GM19328 (cell line): Measurements from ENCODE around the gene SLC15A1.
"Not testable (repeated sequence)": the region's sequence is repeated elsewhere in the genome, so short reads cannot be mapped to it uniquely, and the experiment has no call there.

Source experiments
- ATAC-seq: cut with Tn5 transposase; IDR thresholded peaks from one replicate; pipeline ENCODE4 v1.9.1; 2021; ENCODE audit warnings: mild to moderate bottlenecking, moderate library complexity; ENCODE audit not compliant: unreplicated experiment

Gene SLC15A1

GRCh38 chr13:98664510-98664909 is 88.0 kb downstream of the SLC15A1 start:
- ATAC-seq, result no peak

GRCh38 chr13:98664047-98664446 is 88.4 kb downstream of the SLC15A1 start:
- no peak for ATAC-seq

GRCh38 chr13:98658131-98658530 is 94.3 kb downstream of the SLC15A1 start:
- ATAC-seq, result no peak

GRCh38 chr13:98657506-98658085 is 94.9 kb downstream of the SLC15A1 start:
- no peak for ATAC-seq

GRCh38 chr13:98656223-98656622 is 96.2 kb downstream of the SLC15A1 start:
- no peak for ATAC-seq

- peak; percentile 91 for ATAC-seq
These were observed 98.9 kb downstream of the SLC15A1 start for GRCh38 chr13:98653463-98653985.

GRCh38 chr13:98652721-98653462 is 99.6 kb downstream of the SLC15A1 start:
- ATAC-seq, result peak; percentile 33

GRCh38 chr13:98652276-98652675 is 100.2 kb downstream of the SLC15A1 start:
- no peak for ATAC-seq

- ATAC-seq, result no peak
These were observed 100.7 kb downstream of the SLC15A1 start for GRCh38 chr13:98651744-98652143.

GRCh38 chr13:98650396-98651107 is 101.9 kb downstream of the SLC15A1 start:
- no peak for ATAC-seq

GRCh38 chr13:98649861-98650260 is 102.6 kb downstream of the SLC15A1 start:
- ATAC-seq, result no peak

GRCh38 chr13:98648686-98649085 is 103.8 kb downstream of the SLC15A1 start:
- no peak for ATAC-seq

- no peak for ATAC-seq
These were observed 104.3 kb downstream of the SLC15A1 start for GRCh38 chr13:98648141-98648540.

GRCh38 chr13:98647121-98647520 is 105.4 kb downstream of the SLC15A1 start:
- no peak for ATAC-seq

- no peak for ATAC-seq
These were observed 109.0 kb downstream of the SLC15A1 start for GRCh38 chr13:98643479-98643878.

GRCh38 chr13:98641075-98641474 is 111.4 kb downstream of the SLC15A1 start:
- ATAC-seq, result no peak

GRCh38 chr13:98639785-98640184 is 112.7 kb downstream of the SLC15A1 start:
- ATAC-seq, result not testable (repeated sequence)

GRCh38 chr13:98638352-98638751 is 114.1 kb downstream of the SLC15A1 start:
- ATAC-seq, result not testable (repeated sequence)
